Cardiac muscle cell (in vitro differentiated cells and primary cell): ENCODE results near the gene HLA-A. TPM values are rescaled to one million over a fixed set of nuclear protein-coding genes. Genes with fewer than 3 reads are reported as not detected.
"Not testable (repeated sequence)": the region's sequence is repeated elsewhere in the genome, so short reads cannot be mapped to it uniquely, and the experiment has no call there.

ENCODE experiments used
- DNase-seq, 2 donors: peaks; one replicate each; pipeline versions ENCODE4 v3.0.0 to v3.0.0-alpha.2; 2010 to 2017; ENCODE audit warnings: low read depth in 1 of 2, low spot score in 1 of 2
- H3K27ac ChIP-seq: fragments of 200-600 bp; sonication (generic); 2 replicates; pipeline ENCODE4 v1.5.1; 2016
- H3K27me3 ChIP-seq: fragments of 200-600 bp; sonication (generic); 2 replicates; pipeline ENCODE4 v1.6.0; 2016; ENCODE audit warnings: control low read depth
- H3K36me3 ChIP-seq: fragments of 200-600 bp; sonication (generic); 2 replicates; pipeline ENCODE4 v1.5.1; 2016; ENCODE audit warnings: control low read depth
- H3K4me1 ChIP-seq: fragments of 200-600 bp; sonication (generic); 2 replicates; pipeline ENCODE4 v1.8.1; 2017; ENCODE audit warnings: low read depth, mild to moderate bottlenecking, mixed run types
- H3K4me3 ChIP-seq: fragments of 200-600 bp; sonication (generic); 2 replicates; pipeline ENCODE4 v1.5.1; 2016; ENCODE audit warnings: mild to moderate bottlenecking
- H3K9me3 ChIP-seq: fragments of 200-600 bp; sonication (generic); 2 replicates; pipeline ENCODE4 v1.5.1; 2017; ENCODE audit warnings: low read depth, mild to moderate bottlenecking, control low read depth
- polyA plus RNA-seq: library from polyadenylated mRNA; unstranded; fragments of >200 nt; fragmentation: Nextera tagmentation; extraction: Ambion mirVana; gene quantifications from 2 replicates; pipeline ENCODE4 v1.2.1, GENCODE V29; 2016
- total RNA-seq: library from RNA; depleted of rRNA; stranded (reverse); fragments of >200 nt; gene quantifications from 2 replicates; pipeline ENCODE4 v1.2.3, GENCODE V29; 2016
- TF ChIP-seq, protein P1 (sequence below): IDR thresholded peaks from 2 replicates; pipeline ENCODE4 v1.5.1; 2012; ENCODE audit warnings: low read depth, mild to moderate bottlenecking, low read length

Gene HLA-A
- total and polyA plus RNA-seq, 2 experiments from 2014 or later: 119 to 177 TPM

DNA sequence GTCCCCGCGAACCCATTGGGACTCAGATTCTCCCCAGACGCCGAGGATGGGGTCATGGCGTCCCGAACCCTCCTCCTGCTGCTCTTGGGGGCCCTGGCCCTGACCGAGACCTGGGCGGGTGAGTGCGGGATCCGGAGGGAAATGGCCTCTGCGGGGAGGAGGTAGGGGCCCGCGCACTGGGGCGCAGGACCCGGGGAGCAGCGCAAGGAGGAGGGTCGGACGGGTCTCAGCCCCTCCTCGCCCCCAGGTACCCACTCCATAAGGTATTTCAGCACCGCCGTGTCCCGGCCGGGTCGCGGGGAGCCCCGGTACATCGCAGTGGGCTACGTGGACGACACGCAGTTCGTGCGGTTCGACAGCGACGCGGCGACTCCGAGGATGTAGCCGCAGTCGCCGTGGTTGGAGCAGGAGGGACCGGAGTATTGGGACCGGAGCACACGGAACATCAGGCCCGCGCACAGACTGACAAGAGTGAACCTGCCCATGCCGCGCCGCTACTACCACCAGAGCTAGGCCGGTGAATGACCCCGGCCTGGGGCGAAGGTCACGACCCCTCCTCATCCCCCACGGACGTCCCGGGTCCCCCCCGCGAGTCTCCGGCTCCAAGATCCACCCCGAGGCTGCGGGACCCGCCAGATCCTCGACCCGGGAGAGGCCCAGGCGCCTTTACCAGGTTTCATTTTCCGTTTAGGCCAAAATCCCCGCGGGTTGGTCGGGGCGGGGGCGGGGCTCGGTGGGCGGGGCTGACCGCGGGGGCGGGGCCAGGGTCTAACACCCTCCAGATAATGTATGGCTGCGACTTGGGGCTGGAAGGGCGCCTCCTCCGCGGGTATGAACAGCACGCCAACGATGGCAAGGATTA is 15.7 kb upstream of the HLA-A start:
- peak in 1 of 2 donors; percentile 83 for DNase-seq
- no peaks in the 10 kb centered on the region for H3K9me3 ChIP-seq
- TF ChIP-seq, protein P1, sequence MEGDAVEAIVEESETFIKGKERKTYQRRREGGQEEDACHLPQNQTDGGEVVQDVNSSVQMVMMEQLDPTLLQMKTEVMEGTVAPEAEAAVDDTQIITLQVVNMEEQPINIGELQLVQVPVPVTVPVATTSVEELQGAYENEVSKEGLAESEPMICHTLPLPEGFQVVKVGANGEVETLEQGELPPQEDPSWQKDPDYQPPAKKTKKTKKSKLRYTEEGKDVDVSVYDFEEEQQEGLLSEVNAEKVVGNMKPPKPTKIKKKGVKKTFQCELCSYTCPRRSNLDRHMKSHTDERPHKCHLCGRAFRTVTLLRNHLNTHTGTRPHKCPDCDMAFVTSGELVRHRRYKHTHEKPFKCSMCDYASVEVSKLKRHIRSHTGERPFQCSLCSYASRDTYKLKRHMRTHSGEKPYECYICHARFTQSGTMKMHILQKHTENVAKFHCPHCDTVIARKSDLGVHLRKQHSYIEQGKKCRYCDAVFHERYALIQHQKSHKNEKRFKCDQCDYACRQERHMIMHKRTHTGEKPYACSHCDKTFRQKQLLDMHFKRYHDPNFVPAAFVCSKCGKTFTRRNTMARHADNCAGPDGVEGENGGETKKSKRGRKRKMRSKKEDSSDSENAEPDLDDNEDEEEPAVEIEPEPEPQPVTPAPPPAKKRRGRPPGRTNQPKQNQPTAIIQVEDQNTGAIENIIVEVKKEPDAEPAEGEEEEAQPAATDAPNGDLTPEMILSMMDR: no peak
- no peaks in the 10 kb centered on the region for H3K36me3 ChIP-seq
- no peak overlapping the region for H3K4me3 ChIP-seq
- no peaks in the 10 kb centered on the region for H3K4me1 ChIP-seq
- H3K27ac ChIP-seq: no peak overlapping the region
- peaks cover 21% of the 10 kb centered on the region for H3K27me3 ChIP-seq

GRCh38 chr6:29927275-29927569 is 15.1 kb upstream of the HLA-A start:
- H3K9me3 ChIP-seq: no peaks in the 10 kb centered on the region
- no peaks in the 10 kb centered on the region for H3K36me3 ChIP-seq
- no peak for DNase-seq
- TF ChIP-seq, protein P1: no peak
- H3K4me1 ChIP-seq: no peaks in the 10 kb centered on the region
- no peak overlapping the region for H3K4me3 ChIP-seq
- H3K27me3 ChIP-seq: peaks cover 21% of the 10 kb centered on the region
- no peak overlapping the region for H3K27ac ChIP-seq

- no peak for DNase-seq
- TF ChIP-seq, protein P1: no peak
- H3K4me1 ChIP-seq: no peaks in the 10 kb centered on the region
Observed at GRCh38 chr6:29927841-29928388, 14.4 kb upstream of the HLA-A start.

DNA sequence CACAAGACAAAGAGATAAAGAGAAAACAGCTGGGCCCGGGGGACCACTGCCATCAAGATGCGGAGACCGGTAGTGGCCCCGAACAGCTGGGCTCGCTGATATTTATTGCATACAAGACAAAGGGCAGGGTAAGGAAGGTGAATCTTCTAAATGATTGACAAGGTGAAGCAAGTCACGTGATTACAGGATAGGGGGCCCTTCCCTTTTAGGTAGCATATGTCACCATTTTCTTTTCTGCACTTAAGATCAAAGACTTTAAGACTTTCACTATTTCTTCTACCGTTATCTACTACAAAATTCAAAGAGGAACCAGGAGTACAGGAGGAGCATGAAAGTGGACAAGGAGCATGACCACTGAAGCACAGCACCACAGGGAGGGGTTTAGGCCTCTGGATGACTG is 12.3 kb upstream of the HLA-A start:
- not testable (repeated sequence) for H3K27ac ChIP-seq, DNase-seq, H3K4me3 ChIP-seq, H3K36me3 ChIP-seq, H3K4me1 ChIP-seq, H3K9me3 ChIP-seq
- peaks cover 21% of the 10 kb centered on the region for H3K27me3 ChIP-seq

More at GRCh38 chr6:29927841-29928388, 14.4 kb upstream of the HLA-A start:
- no peak overlapping the region for H3K27ac ChIP-seq
- H3K9me3 ChIP-seq: no peaks in the 10 kb centered on the region
- H3K27me3 ChIP-seq: peaks cover 21% of the 10 kb centered on the region
- H3K36me3 ChIP-seq: no peaks in the 10 kb centered on the region
- H3K4me3 ChIP-seq: no peak overlapping the region

DNA sequence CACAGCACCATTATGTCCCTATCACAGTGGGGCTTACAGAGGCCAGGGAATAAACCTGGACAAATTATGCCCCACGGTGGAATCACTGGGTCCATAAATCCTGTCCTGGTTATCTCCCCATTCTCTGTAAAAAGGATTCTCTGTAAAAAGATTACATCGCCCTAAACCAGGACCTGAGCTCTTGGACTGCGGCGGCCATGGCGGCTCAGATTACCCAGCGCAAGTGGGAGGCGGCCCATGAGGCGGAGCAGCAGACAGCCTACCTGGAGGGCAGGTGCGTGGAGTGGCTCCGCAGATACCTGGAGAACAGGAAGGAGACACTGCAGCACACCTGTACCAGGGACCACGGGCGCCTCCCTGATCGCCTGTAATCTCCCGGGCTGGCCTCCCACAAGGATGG is 8.4 kb upstream of the HLA-A start:
- no peaks in the 10 kb centered on the region for H3K9me3 ChIP-seq

More for the DNA sequence above, 8.4 kb upstream of the HLA-A start:
- Histone ChIP-seq H3K4me3 (no peak overlapping the region), H3K4me1 (no peaks in the 10 kb centered on the region), H3K27me3 (no peaks in the 10 kb centered on the region), H3K36me3 (no peaks in the 10 kb centered on the region), H3K27ac (no peak overlapping the region)
- TF ChIP-seq, protein P1: no peak
- DNase-seq: no peak
